H9 (cell line): Measurements from ENCODE around the gene SHMT1. TPM values are rescaled to one million over a fixed set of nuclear protein-coding genes. Genes with fewer than 3 reads are reported as not detected.

Experiments used
- DNase-seq: peaks from one replicate; pipeline ENCODE4 v3.0.0-alpha.2; 2017
- H2AFZ ChIP-seq: one replicate; pipeline ENCODE4 v1.6.1; 2013; ENCODE audit warnings: mild to moderate bottlenecking, low read length, control low read depth, moderate library complexity
- H2AK5ac ChIP-seq: 2 replicates; pipeline ENCODE4 v1.6.1; 2013; ENCODE audit warnings: low read length, control low read depth, mixed read lengths; ENCODE audit not compliant: insufficient read length
- H2BK120ac ChIP-seq: one replicate; pipeline ENCODE4 v1.6.1; 2013; ENCODE audit warnings: low read depth, mild to moderate bottlenecking, low read length, control low read depth, inconsistent platforms; ENCODE audit not compliant: poor library complexity, severe bottlenecking
- H2BK12ac ChIP-seq: 2 replicates; pipeline ENCODE4 v1.6.1; 2013; ENCODE audit warnings: low read length, control low read depth, mixed read lengths, low read depth; ENCODE audit not compliant: insufficient read length
- H2BK15ac ChIP-seq: 2 replicates; pipeline ENCODE4 v1.6.1; 2013; ENCODE audit warnings: low read depth, low read length, control low read depth
- H2BK20ac ChIP-seq: one replicate; pipeline ENCODE4 v1.6.1; 2013; ENCODE audit warnings: low read depth, mild to moderate bottlenecking, low read length, control low read depth, inconsistent platforms; ENCODE audit not compliant: poor library complexity, severe bottlenecking
- H2BK5ac ChIP-seq: 2 replicates; pipeline ENCODE4 v1.6.1; 2013; ENCODE audit warnings: low read length, control low read depth, mixed read lengths; ENCODE audit not compliant: insufficient read length
- H3K14ac ChIP-seq: 2 replicates; pipeline ENCODE4 v1.6.1; 2013; ENCODE audit warnings: low read length, control low read depth; ENCODE audit not compliant: insufficient read depth
- H3K18ac ChIP-seq: 2 replicates; pipeline ENCODE4 v1.6.1; 2013; ENCODE audit warnings: low read depth, mild to moderate bottlenecking, mixed read lengths, low read length, control low read depth; ENCODE audit not compliant: insufficient read length
- H3K23ac ChIP-seq: 2 replicates; pipeline ENCODE4 v1.6.1; 2013; ENCODE audit warnings: low read length, control low read depth, mixed read lengths, low read depth; ENCODE audit not compliant: insufficient read length
- H3K23me2 ChIP-seq: 2 replicates; pipeline ENCODE4 v1.6.1; 2013; ENCODE audit warnings: low read depth, mild to moderate bottlenecking, mixed read lengths, low read length, control low read depth; ENCODE audit not compliant: insufficient read length, poor library complexity, severe bottlenecking
- H3K27ac ChIP-seq: 2 replicates; pipeline ENCODE4 v1.5.1; 2013; ENCODE audit warnings: low read length, control low read depth, mixed read lengths, low read depth; ENCODE audit not compliant: insufficient read length
- H3K27me3 ChIP-seq: 2 replicates; pipeline ENCODE4 v1.6.1; 2013; ENCODE audit warnings: low read length, control low read depth, inconsistent platforms; ENCODE audit not compliant: insufficient read depth
- H3K4ac ChIP-seq: 2 replicates; pipeline ENCODE4 v1.6.1; 2013; ENCODE audit warnings: low read depth, mild to moderate bottlenecking, control low read depth, inconsistent platforms, low read length, moderate library complexity
- H3K4me1 ChIP-seq: 2 replicates; pipeline ENCODE4 v1.6.1; 2013; ENCODE audit warnings: low read length, control low read depth, inconsistent platforms; ENCODE audit not compliant: insufficient read depth
- H3K4me2 ChIP-seq: 2 replicates; pipeline ENCODE4 v1.6.1; 2013; ENCODE audit warnings: low read length, control low read depth, mixed read lengths; ENCODE audit not compliant: insufficient read length, insufficient read depth
- H3K56ac ChIP-seq: 2 replicates; pipeline ENCODE4 v1.6.1; 2013; ENCODE audit warnings: low read depth, mild to moderate bottlenecking, mixed read lengths, low read length, control low read depth; ENCODE audit not compliant: insufficient read length
- H3K79me1 ChIP-seq: 2 replicates; pipeline ENCODE4 v1.6.1; 2013; ENCODE audit warnings: low read depth, mild to moderate bottlenecking, moderate library complexity, low read length, control low read depth, inconsistent platforms; ENCODE audit not compliant: insufficient read depth, poor library complexity, severe bottlenecking
- H3K79me2 ChIP-seq: 2 replicates; pipeline ENCODE4 v1.6.1; 2013; ENCODE audit warnings: low read length, control low read depth, inconsistent platforms; ENCODE audit not compliant: insufficient read depth
- H3K9ac ChIP-seq: 2 replicates; pipeline ENCODE4 v1.6.1; 2013; ENCODE audit warnings: low read length, control low read depth, mixed read lengths; ENCODE audit not compliant: insufficient read length; ENCODE audit errors: extremely low read depth
- H3K9me3 ChIP-seq: one replicate; pipeline ENCODE4 v1.6.1; 2013; ENCODE audit warnings: low read depth, low read length, inconsistent platforms; ENCODE audit not compliant: control insufficient read depth
- H3T11ph ChIP-seq: one replicate; pipeline ENCODE4 v1.6.1; 2013; ENCODE audit warnings: mild to moderate bottlenecking, low read length, control low read depth, inconsistent platforms
- H4K20me1 ChIP-seq: one replicate; pipeline ENCODE4 v1.6.1; 2013; ENCODE audit not compliant: control insufficient read depth, insufficient read length, insufficient read depth
- H4K5ac ChIP-seq: 2 replicates; pipeline ENCODE4 v1.6.1; 2013; ENCODE audit warnings: low read depth, mild to moderate bottlenecking, mixed read lengths, low read length, control low read depth; ENCODE audit not compliant: insufficient read length
- H4K8ac ChIP-seq: replicated peaks from 2 replicates; pipeline ENCODE4 v1.6.1; 2013; ENCODE audit warnings: low read length, control low read depth, mixed read lengths, low read depth; ENCODE audit not compliant: insufficient read length
- H4K91ac ChIP-seq: 2 replicates; pipeline ENCODE4 v1.6.1; 2013; ENCODE audit warnings: low read depth, mild to moderate bottlenecking, moderate library complexity, mixed read lengths, low read length, control low read depth; ENCODE audit not compliant: insufficient read length
- H3K27ac Mint-ChIP-seq, 3 experiments: 2 replicates in 2 of 3; 3 replicates in 1 of 3; pipeline ENCODE4 v1.8.0; 2020 to 2021; ENCODE audit warnings: mixed read lengths in 3 of 3, mild to moderate bottlenecking in 1 of 3, moderate library complexity in 1 of 3
- H3K27me3 Mint-ChIP-seq: 2 replicates; pipeline ENCODE4 v1.8.0; 2021; ENCODE audit warnings: low read depth, mild to moderate bottlenecking, moderate library complexity, mixed read lengths
- H3K36me3 Mint-ChIP-seq, 3 experiments: 2 replicates in 2 of 3; 3 replicates in 1 of 3; pipeline ENCODE4 v1.8.0; 2020 to 2021; ENCODE audit warnings: low read depth in 3 of 3, mixed read lengths in 3 of 3; ENCODE audit not compliant: insufficient read depth in 1 of 3
- H3K4me1 Mint-ChIP-seq, 2 experiments: 2 replicates each; pipeline ENCODE4 v1.8.0; 2020; ENCODE audit warnings: mixed read lengths in 2 of 2
- H3K4me3 Mint-ChIP-seq, 2 experiments: 2 replicates in 1 of 2; 3 replicates in 1 of 2; pipeline ENCODE4 v1.8.0; 2020 to 2021; ENCODE audit warnings: mild to moderate bottlenecking in 2 of 2, mixed read lengths in 2 of 2, moderate library complexity in 1 of 2
- H3K9me3 Mint-ChIP-seq, 2 experiments: 2 replicates in 1 of 2; 3 replicates in 1 of 2; pipeline ENCODE4 v1.8.0; 2020; ENCODE audit warnings: mild to moderate bottlenecking in 2 of 2, mixed read lengths in 2 of 2, moderate library complexity in 1 of 2
- CTCF ChIP-seq: fragments of 200-600 bp; sonication (generic); conservative IDR thresholded peaks from 3 replicates; pipeline ENCODE4 v1.8.0; 2021; ENCODE audit warnings: antibody characterized with exemption, mild to moderate bottlenecking
- WGBS: extraction: QIAGEN DNeasy Blood & Tissue Kit; methylation state at CpG from one replicate; pipeline ENCODE4 v1.1.7; 2013; ENCODE audit warnings: missing lambda C conversion rate, low lambda C conversion rate, mixed read lengths; ENCODE audit not compliant: insufficient read length; ENCODE audit errors: extremely low coverage; 5-methylcytosine and 5-hydroxymethylcytosine counted together
- total RNA-seq: library from RNA; stranded (reverse); gene quantifications from 2 replicates; pipeline ENCODE4 v1.2.1, GENCODE V29; 2021

SHMT1 gene
- total RNA-seq, 1 experiment from 2014 or later = 42.8 TPM

GRCh38 chr17:18331879-18332278, 31.5 kb downstream of the SHMT1 start:
- DNase-seq = no peak
- Histone ChIP-seq H3K18ac (no peak overlapping the region), H3K9ac (no peak overlapping the region), H3K23ac (no peak overlapping the region), H2BK120ac (no peak overlapping the region), H2AFZ (no peak overlapping the region), H4K20me1 (no peaks in the 10 kb centered on the region), H2BK12ac (no peak overlapping the region), H2BK5ac (no peak overlapping the region), H2AK5ac (no peak overlapping the region), H3K79me2 (no peaks in the 10 kb centered on the region), H3K56ac (no peak overlapping the region), H3K14ac (no peak overlapping the region), H3T11ph (no peak overlapping the region), H3K4me1 (no peaks in the 10 kb centered on the region), H4K91ac (no peak overlapping the region), H3K27me3 (no peaks in the 10 kb centered on the region), H3K79me1 (no peaks in the 10 kb centered on the region), H3K27ac (no peak overlapping the region), H3K9me3 (no peaks in the 10 kb centered on the region), H2BK20ac (no peak overlapping the region), H3K4me2 (no peak overlapping the region), H2BK15ac (no peak overlapping the region), H3K23me2 (no peaks in the 10 kb centered on the region), H4K8ac (no peak overlapping the region), H4K5ac (no peak overlapping the region), H3K4ac (no peak overlapping the region)
- Mint-ChIP-seq H3K9me3 (peaks cover 0 to 2% of the 10 kb centered on the region in 2 experiments; a peak in 2 of 5 replicates), H3K4me3 (no peak overlapping the region), H3K36me3 (peaks cover 46 to 86% (median 64%) of the 10 kb centered on the region in 3 experiments), H3K4me1 (no peaks in the 10 kb centered on the region), H3K27me3 (peaks cover 1% of the 10 kb centered on the region; the same call in 1 of the 2 replicates), H3K27ac (no peak overlapping the region)
- no peak for TF ChIP-seq CTCF
- no CpG with 5 or more reads among the region's 9 CpGs for WGBS
